HG03457 (cell line): ENCODE measurements around the gene RNF11.
"Not testable (repeated sequence)": the region's sequence is repeated elsewhere in the genome, so short reads cannot be mapped to it uniquely, and the experiment has no call there.

Source experiments
- ATAC-seq: cut with Tn5 transposase; IDR thresholded peaks from one replicate; pipeline ENCODE4 v1.9.1; 2021; ENCODE audit warnings: moderate number of reproducible peaks; ENCODE audit not compliant: unreplicated experiment

The RNF11 gene

GRCh38 chr1:51235673-51236530, at the start of gene RNF11:
Gene RNF11, plus strand, starts transcription at chr1:51236273. Its CDS starts 484 bp downstream, at chr1:51236757.
- ATAC-seq, result peak; percentile 74

- no peak for ATAC-seq
Observed at GRCh38 chr1:51188230-51188629, 47.8 kb upstream of the RNF11 start.

GRCh38 chr1:51189421-51190073, 46.5 kb upstream of the RNF11 start:
- ATAC-seq, result no peak

- ATAC-seq, result no peak
Observed at GRCh38 chr1:51190961-51191360, 45.1 kb upstream of the RNF11 start.

- no peak for ATAC-seq
Observed at GRCh38 chr1:51192213-51192843, 43.7 kb upstream of the RNF11 start.

- no peak for ATAC-seq
Observed at GRCh38 chr1:51193564-51193963, 42.5 kb upstream of the RNF11 start.

GRCh38 chr1:51203121-51203873, 32.8 kb upstream of the RNF11 start:
- ATAC-seq, result no peak

GRCh38 chr1:51203874-51204245, 32.2 kb upstream of the RNF11 start:
- ATAC-seq, result no peak

- ATAC-seq, result no peak
Observed at GRCh38 chr1:51210055-51210454, 26.0 kb upstream of the RNF11 start.

- ATAC-seq, result no peak
Observed at GRCh38 chr1:51210676-51211075, 25.4 kb upstream of the RNF11 start.

- ATAC-seq, result peak; percentile 80
Observed at GRCh38 chr1:51214615-51215131, 21.4 kb upstream of the RNF11 start.

GRCh38 chr1:51215169-51215568, 20.9 kb upstream of the RNF11 start:
- no peak for ATAC-seq

GRCh38 chr1:51216631-51217030, 19.4 kb upstream of the RNF11 start:
- ATAC-seq, result no peak

GRCh38 chr1:51217101-51217500, 19.0 kb upstream of the RNF11 start:
- no peak for ATAC-seq

GRCh38 chr1:51218570-51218969, 17.5 kb upstream of the RNF11 start:
- no peak for ATAC-seq

GRCh38 chr1:51219022-51219421, 17.1 kb upstream of the RNF11 start:
- no peak for ATAC-seq

- not testable (repeated sequence) for ATAC-seq
Observed at GRCh38 chr1:51221529-51221928, 14.5 kb upstream of the RNF11 start.

- no peak for ATAC-seq
Observed at GRCh38 chr1:51222136-51222787, 13.8 kb upstream of the RNF11 start.

- ATAC-seq, result no peak
Observed at GRCh38 chr1:51222809-51223208, 13.3 kb upstream of the RNF11 start.

- ATAC-seq, result no peak
Observed at GRCh38 chr1:51224255-51224654, 11.8 kb upstream of the RNF11 start.
